Measurements from ENCODE around the gene SUCLG1. TPM values are rescaled to one million over a fixed set of nuclear protein-coding genes. Genes with fewer than 3 reads are reported as not detected.

SUCLG1 gene
- total RNA-seq, 1 donor from 2014 or later, result 52.7 TPM

- Histone ChIP-seq H3K27ac (no peak overlapping the region), H3K4me3 (no peak overlapping the region), H3K9me3 (no peaks in the 10 kb centered on the region), H3K4me1 (peaks cover 9% of the 10 kb centered on the region), H3K36me3 (no peaks in the 10 kb centered on the region), H3K27me3 (no peaks in the 10 kb centered on the region)
- no peak for ATAC-seq
- intact Hi-C loops (cut with DNase I), result no loop called here
- TF ChIP-seq CTCF (IDR thresholded peaks at IDR 0.05), result no peak
- DNase-seq, result no peak
Observed at GRCh38 chr2:84487298-84487996, 28.4 kb upstream of the SUCLG1 start.

GRCh38 chr2:84486441-84487115 lies 27.5 kb upstream of the SUCLG1 start:
- no peak overlapping the region for H3K27ac ChIP-seq
- TF ChIP-seq CTCF (IDR thresholded peaks at IDR 0.05), result no peak
- H3K36me3 ChIP-seq, result no peaks in the 10 kb centered on the region
- no peaks in the 10 kb centered on the region for H3K9me3 ChIP-seq
- no peak overlapping the region for H3K4me3 ChIP-seq
- H3K4me1 ChIP-seq, result peaks cover 9% of the 10 kb centered on the region
- no peak for DNase-seq
- intact Hi-C loops (cut with DNase I), result no loop called here
- H3K27me3 ChIP-seq, result no peaks in the 10 kb centered on the region
- peak; percentile 76 for ATAC-seq

- TF ChIP-seq CTCF (IDR thresholded peaks at IDR 0.05), result no peak
- Histone ChIP-seq H3K4me1 (peaks cover 9% of the 10 kb centered on the region), H3K27me3 (no peaks in the 10 kb centered on the region), H3K36me3 (no peaks in the 10 kb centered on the region), H3K27ac (no peak overlapping the region), H3K4me3 (no peak overlapping the region), H3K9me3 (no peaks in the 10 kb centered on the region)
- ATAC-seq (no peak), DNase-seq (no peak)
- intact Hi-C loops (cut with DNase I), result no loop called here
Observed at GRCh38 chr2:84483320-84483719, 24.2 kb upstream of the SUCLG1 start.

GRCh38 chr2:84482603-84483002 lies 23.5 kb upstream of the SUCLG1 start:
- Histone ChIP-seq H3K9me3 (no peaks in the 10 kb centered on the region), H3K27ac (no peak overlapping the region), H3K27me3 (no peaks in the 10 kb centered on the region), H3K4me3 (no peak overlapping the region), H3K36me3 (no peaks in the 10 kb centered on the region), H3K4me1 (peaks cover 9% of the 10 kb centered on the region)
- TF ChIP-seq CTCF (IDR thresholded peaks at IDR 0.05), result no peak
- ATAC-seq (no peak), DNase-seq (no peak)
- intact Hi-C loops (cut with DNase I), result no loop called here

- DNase-seq (no peak), ATAC-seq (no peak)
- Histone ChIP-seq H3K27ac (no peak overlapping the region), H3K4me1 (peaks cover 5% of the 10 kb centered on the region), H3K36me3 (no peaks in the 10 kb centered on the region), H3K27me3 (no peaks in the 10 kb centered on the region), H3K4me3 (no peak overlapping the region), H3K9me3 (no peaks in the 10 kb centered on the region)
- no peak for TF ChIP-seq CTCF (IDR thresholded peaks at IDR 0.05)
- intact Hi-C loops (cut with DNase I), result no loop called here
Observed at GRCh38 chr2:84481702-84482101, 22.6 kb upstream of the SUCLG1 start.

Measured in upper lobe of right lung (tissue), 1 donor.